SK-N-MC (cell line): ENCODE data around the gene CAPRIN1.

ENCODE experiments used
- DNase-seq: peaks from one replicate; pipeline ENCODE4 v3.0.0-alpha.2; 2011; ENCODE audit warnings: low read depth, low spot score
- H3K27ac ChIP-seq: fragments of 200-600 bp; sonication (generic); 2 replicates; pipeline ENCODE4 v1.5.1; 2016; ENCODE audit warnings: mixed run types
- H3K36me3 ChIP-seq: fragments of 200-600 bp; sonication (generic); 2 replicates; pipeline ENCODE4 v1.6.1; 2017; ENCODE audit warnings: antibody characterized with exemption, low read length, mixed read lengths; ENCODE audit not compliant: insufficient read depth
- H3K4me3 ChIP-seq: fragments of 200-600 bp; sonication (generic); 2 replicates; pipeline ENCODE4 v1.5.1; 2016
- H3K9ac ChIP-seq: fragments of 200-600 bp; sonication (generic); 2 replicates; pipeline ENCODE4 v1.8.0; 2017; ENCODE audit warnings: mixed run types, mixed read lengths; ENCODE audit not compliant: insufficient read length
- H3K9me3 ChIP-seq: fragments of 200-600 bp; sonication (generic); 2 replicates; pipeline ENCODE4 v1.6.1; 2017; ENCODE audit warnings: low read depth, mild to moderate bottlenecking, antibody characterized with exemption, low read length, moderate library complexity, mixed read lengths
- EZH2 ChIP-seq: fragments of 200-600 bp; sonication (generic); IDR thresholded peaks from one replicate; pipeline ENCODE4 v1.6.1; 2017; ENCODE audit warnings: antibody characterized with exemption
- FOXP2 ChIP-seq: optimal IDR thresholded peaks from 2 replicates; pipeline ENCODE3; 2011; ENCODE audit warnings: mild to moderate bottlenecking, moderate library complexity; ENCODE audit not compliant: insufficient read depth; ENCODE audit errors: extremely low read length, control extremely low read depth
- POLR2AphosphoS5 ChIP-seq: IDR thresholded peaks from 2 replicates; pipeline ENCODE4 v1.6.1; 2012; ENCODE audit warnings: mild to moderate bottlenecking, low read depth, low read length, borderline replicate concordance

Gene CAPRIN1

GRCh38 chr11:34051349-34052035 lies at the start of gene CAPRIN1:
Gene CAPRIN1, plus strand, starts transcription at chr11:34051731. Its CDS starts 690 bp downstream, at chr11:34052421.
- Histone ChIP-seq H3K36me3 (peaks cover 43% of the 10 kb centered on the region), H3K27ac (peak within 1 kb of the TSS; percentile 100), H3K9me3 (no peaks in the 10 kb centered on the region), H3K9ac (peak within 1 kb of the TSS; percentile 99), H3K4me3 (peak within 1 kb of the TSS; percentile 93)
- DNase-seq, result no peak
- peak; percentile 88 for TF ChIP-seq POLR2AphosphoS5
- no peak for TF ChIP-seq FOXP2

GRCh38 chr11:34002420-34002819 lies 49.1 kb upstream of the CAPRIN1 start:
- Histone ChIP-seq H3K9me3 (no peaks in the 10 kb centered on the region), H3K27ac (no peak overlapping the region), H3K9ac (no peak overlapping the region), H3K4me3 (no peak overlapping the region), H3K36me3 (no peaks in the 10 kb centered on the region)
- no peak for DNase-seq
- TF ChIP-seq EZH2, result no peak
- no peak for TF ChIP-seq POLR2AphosphoS5
- no peak for TF ChIP-seq FOXP2

- H3K9me3 ChIP-seq, result no peaks in the 10 kb centered on the region
- no peak for DNase-seq
- no peak overlapping the region for H3K27ac ChIP-seq
- TF ChIP-seq EZH2 (no peak), POLR2AphosphoS5 (no peak), FOXP2 (no peak)
- no peaks in the 10 kb centered on the region for H3K36me3 ChIP-seq
- no peak overlapping the region for H3K4me3 ChIP-seq
- no peak overlapping the region for H3K9ac ChIP-seq
These were observed 47.3 kb upstream of the CAPRIN1 start for GRCh38 chr11:34004236-34004635.

GRCh38 chr11:34006876-34007275 lies 44.7 kb upstream of the CAPRIN1 start:
- Histone ChIP-seq H3K9ac (no peak overlapping the region), H3K27ac (no peak overlapping the region), H3K4me3 (no peak overlapping the region), H3K36me3 (no peaks in the 10 kb centered on the region), H3K9me3 (no peaks in the 10 kb centered on the region)
- TF ChIP-seq POLR2AphosphoS5, result no peak
- no peak for TF ChIP-seq EZH2
- TF ChIP-seq FOXP2, result no peak
- DNase-seq, result no peak

- Histone ChIP-seq H3K4me3 (no peak overlapping the region), H3K36me3 (no peaks in the 10 kb centered on the region), H3K27ac (no peak overlapping the region), H3K9me3 (no peaks in the 10 kb centered on the region), H3K9ac (no peak overlapping the region)
- DNase-seq, result no peak
- TF ChIP-seq POLR2AphosphoS5 (no peak), FOXP2 (no peak), EZH2 (no peak)
These were observed 38.8 kb upstream of the CAPRIN1 start for GRCh38 chr11:34012734-34013133.

- no peak for DNase-seq
- H3K27ac ChIP-seq, result no peak overlapping the region
- TF ChIP-seq POLR2AphosphoS5 (no peak), EZH2 (no peak), FOXP2 (no peak)
- no peak overlapping the region for H3K4me3 ChIP-seq
- H3K36me3 ChIP-seq, result no peaks in the 10 kb centered on the region
- no peak overlapping the region for H3K9ac ChIP-seq
- no peaks in the 10 kb centered on the region for H3K9me3 ChIP-seq
These were observed 37.5 kb upstream of the CAPRIN1 start for GRCh38 chr11:34013898-34014571.

- DNase-seq, result no peak
- H3K9me3 ChIP-seq, result no peaks in the 10 kb centered on the region
- TF ChIP-seq EZH2 (no peak), POLR2AphosphoS5 (no peak), FOXP2 (no peak)
- no peaks in the 10 kb centered on the region for H3K36me3 ChIP-seq
- no peak overlapping the region for H3K27ac ChIP-seq
- H3K4me3 ChIP-seq, result no peak overlapping the region
- H3K9ac ChIP-seq, result no peak overlapping the region
These were observed 29.4 kb upstream of the CAPRIN1 start for GRCh38 chr11:34021977-34022735.

GRCh38 chr11:34026432-34026831 lies 25.1 kb upstream of the CAPRIN1 start:
- no peak for DNase-seq
- Histone ChIP-seq H3K9ac (no peak overlapping the region), H3K36me3 (no peaks in the 10 kb centered on the region), H3K27ac (no peak overlapping the region), H3K4me3 (no peak overlapping the region), H3K9me3 (no peaks in the 10 kb centered on the region)
- TF ChIP-seq FOXP2, result no peak
- no peak for TF ChIP-seq EZH2
- no peak for TF ChIP-seq POLR2AphosphoS5

- H3K9ac ChIP-seq, result no peak overlapping the region
- H3K36me3 ChIP-seq, result no peaks in the 10 kb centered on the region
- TF ChIP-seq POLR2AphosphoS5, result no peak
- TF ChIP-seq EZH2, result no peak
- TF ChIP-seq FOXP2, result no peak
- no peak for DNase-seq
- H3K4me3 ChIP-seq, result no peak overlapping the region
- H3K9me3 ChIP-seq, result no peaks in the 10 kb centered on the region
- H3K27ac ChIP-seq, result no peak overlapping the region
These were observed 23.8 kb upstream of the CAPRIN1 start for GRCh38 chr11:34027516-34028408.
